ENCODE data around the gene ICA1. TPM values are rescaled to one million over a fixed set of nuclear protein-coding genes. Genes with fewer than 3 reads are reported as not detected.

The ICA1 gene
- total RNA-seq, 1 donor, result 5.1 TPM

- Histone ChIP-seq H3K4me1 (ENCODE audit: insufficient read depth, low read length) (peaks cover 53% of the 10 kb centered on the region), H3K4me3 (ENCODE audit: low read length) (no peak overlapping the region), H3K9me3 (ENCODE audit: low read depth, low read length) (no peaks in the 10 kb centered on the region), H3K27me3 (ENCODE audit: insufficient read depth, low read length) (no peaks in the 10 kb centered on the region)
These were observed 85.4 kb downstream of the ICA1 start for GRCh38 chr7:8176370-8177081.

GRCh38 chr7:8175929-8176369, 86.0 kb downstream of the ICA1 start:
- H3K4me1 ChIP-seq (ENCODE audit: insufficient read depth, low read length), result peaks cover 53% of the 10 kb centered on the region
- H3K9me3 ChIP-seq (ENCODE audit: low read depth, low read length), result no peaks in the 10 kb centered on the region
- H3K4me3 ChIP-seq (ENCODE audit: low read length), result no peak overlapping the region
- H3K27me3 ChIP-seq (ENCODE audit: insufficient read depth, low read length), result no peaks in the 10 kb centered on the region

- Histone ChIP-seq H3K9me3 (ENCODE audit: low read depth, low read length) (no peaks in the 10 kb centered on the region), H3K4me3 (ENCODE audit: low read length) (no peak overlapping the region), H3K4me1 (ENCODE audit: insufficient read depth, low read length) (peaks cover 34% of the 10 kb centered on the region), H3K27me3 (ENCODE audit: insufficient read depth, low read length) (no peaks in the 10 kb centered on the region)
These were observed 89.3 kb downstream of the ICA1 start for GRCh38 chr7:8172372-8173354.

- H3K4me1 ChIP-seq (ENCODE audit: insufficient read depth, low read length), result no peaks in the 10 kb centered on the region
- no peak overlapping the region for H3K4me3 ChIP-seq (ENCODE audit: low read length)
These were observed 92.8 kb downstream of the ICA1 start for GRCh38 chr7:8169171-8169570.

GRCh38 chr7:8168336-8168735, 93.6 kb downstream of the ICA1 start:
- Histone ChIP-seq H3K27me3 (ENCODE audit: insufficient read depth, low read length) (no peaks in the 10 kb centered on the region), H3K9me3 (ENCODE audit: low read depth, low read length) (no peaks in the 10 kb centered on the region), H3K4me3 (ENCODE audit: low read length) (no peak overlapping the region), H3K4me1 (ENCODE audit: insufficient read depth, low read length) (no peaks in the 10 kb centered on the region)

More at GRCh38 chr7:8169171-8169570, 92.8 kb downstream of the ICA1 start:
- Histone ChIP-seq H3K9me3 (ENCODE audit: low read depth, low read length) (no peaks in the 10 kb centered on the region), H3K27me3 (ENCODE audit: insufficient read depth, low read length) (no peaks in the 10 kb centered on the region)

GRCh38 chr7:8165150-8165549, 96.8 kb downstream of the ICA1 start:
- no peaks in the 10 kb centered on the region for H3K27me3 ChIP-seq (ENCODE audit: insufficient read depth, low read length)
- H3K4me1 ChIP-seq (ENCODE audit: insufficient read depth, low read length), result no peaks in the 10 kb centered on the region
- no peaks in the 10 kb centered on the region for H3K9me3 ChIP-seq (ENCODE audit: low read depth, low read length)
- no peak overlapping the region for H3K4me3 ChIP-seq (ENCODE audit: low read length)

GRCh38 chr7:8162181-8162580, 99.8 kb downstream of the ICA1 start:
- no peaks in the 10 kb centered on the region for H3K27me3 ChIP-seq (ENCODE audit: insufficient read depth, low read length)
- no peaks in the 10 kb centered on the region for H3K4me1 ChIP-seq (ENCODE audit: insufficient read depth, low read length)
- no peak overlapping the region for H3K4me3 ChIP-seq (ENCODE audit: low read length)
- H3K9me3 ChIP-seq (ENCODE audit: low read depth, low read length), result no peaks in the 10 kb centered on the region

- Histone ChIP-seq H3K9me3 (ENCODE audit: low read depth, low read length) (no peaks in the 10 kb centered on the region), H3K4me1 (ENCODE audit: insufficient read depth, low read length) (no peaks in the 10 kb centered on the region), H3K4me3 (ENCODE audit: low read length) (no peak overlapping the region), H3K27me3 (ENCODE audit: insufficient read depth, low read length) (no peaks in the 10 kb centered on the region)
These were observed 100.6 kb downstream of the ICA1 start for GRCh38 chr7:8161364-8161828.

GRCh38 chr7:8160779-8161345, 101.1 kb downstream of the ICA1 start:
- no peaks in the 10 kb centered on the region for H3K9me3 ChIP-seq (ENCODE audit: low read depth, low read length)

GRCh38 chr7:8160250-8160649, 101.7 kb downstream of the ICA1 start:
- Histone ChIP-seq H3K9me3 (ENCODE audit: low read depth, low read length) (no peaks in the 10 kb centered on the region), H3K4me1 (ENCODE audit: insufficient read depth, low read length) (no peaks in the 10 kb centered on the region), H3K27me3 (ENCODE audit: insufficient read depth, low read length) (no peaks in the 10 kb centered on the region), H3K4me3 (ENCODE audit: low read length) (no peak overlapping the region)

More at GRCh38 chr7:8160779-8161345, 101.1 kb downstream of the ICA1 start:
- Histone ChIP-seq H3K4me1 (ENCODE audit: insufficient read depth, low read length) (no peaks in the 10 kb centered on the region), H3K4me3 (ENCODE audit: low read length) (no peak overlapping the region), H3K27me3 (ENCODE audit: insufficient read depth, low read length) (no peaks in the 10 kb centered on the region)

GRCh38 chr7:8159595-8159994, 102.4 kb downstream of the ICA1 start:
- H3K4me3 ChIP-seq (ENCODE audit: low read length), result no peak overlapping the region
- H3K9me3 ChIP-seq (ENCODE audit: low read depth, low read length), result no peaks in the 10 kb centered on the region
- no peaks in the 10 kb centered on the region for H3K27me3 ChIP-seq (ENCODE audit: insufficient read depth, low read length)
- no peaks in the 10 kb centered on the region for H3K4me1 ChIP-seq (ENCODE audit: insufficient read depth, low read length)

- H3K9me3 ChIP-seq (ENCODE audit: low read depth, low read length), result no peaks in the 10 kb centered on the region
- H3K4me3 ChIP-seq (ENCODE audit: low read length), result no peak overlapping the region
- H3K27me3 ChIP-seq (ENCODE audit: insufficient read depth, low read length), result no peaks in the 10 kb centered on the region
- no peaks in the 10 kb centered on the region for H3K4me1 ChIP-seq (ENCODE audit: insufficient read depth, low read length)
These were observed 104.7 kb downstream of the ICA1 start for GRCh38 chr7:8157296-8157695.

GRCh38 chr7:8155836-8156235, 106.1 kb downstream of the ICA1 start:
- Histone ChIP-seq H3K4me3 (ENCODE audit: low read length) (no peak overlapping the region), H3K9me3 (ENCODE audit: low read depth, low read length) (no peaks in the 10 kb centered on the region), H3K4me1 (ENCODE audit: insufficient read depth, low read length) (no peaks in the 10 kb centered on the region), H3K27me3 (ENCODE audit: insufficient read depth, low read length) (no peaks in the 10 kb centered on the region)

- Histone ChIP-seq H3K9me3 (ENCODE audit: low read depth, low read length) (no peaks in the 10 kb centered on the region), H3K4me1 (ENCODE audit: insufficient read depth, low read length) (peaks cover 9% of the 10 kb centered on the region), H3K4me3 (ENCODE audit: low read length) (no peak overlapping the region), H3K27me3 (ENCODE audit: insufficient read depth, low read length) (no peaks in the 10 kb centered on the region)
These were observed 107.7 kb downstream of the ICA1 start for GRCh38 chr7:8154272-8154671.
